H1 (cell line): ENCODE measurements around the gene SLC16A5. TPM values are rescaled to one million over a fixed set of nuclear protein-coding genes. Genes with fewer than 3 reads are reported as not detected.

Experiments
- ATF2 ChIP-seq: IDR thresholded peaks from 2 replicates; pipeline ENCODE4 v1.6.1; 2012; ENCODE audit warnings: low read length, inconsistent platforms
- CHD7 ChIP-seq: fragments of 300-600 bp; sonication (generic); IDR thresholded peaks from 2 replicates; pipeline ENCODE4 v1.7.1; 2012; ENCODE audit warnings: low read length, moderate library complexity, mild to moderate bottlenecking, inconsistent platforms; ENCODE audit not compliant: insufficient replicate concordance
- KDM1A ChIP-seq: fragments of 200-600, 300-600 bp; sonication (generic); IDR thresholded peaks from 2 replicates; pipeline ENCODE4 v1.7.1; 2016; ENCODE audit warnings: mild to moderate bottlenecking, low read length, borderline replicate concordance
- PHF8 ChIP-seq: fragments of 200-600 bp; sonication (generic); conservative IDR thresholded peaks from 2 replicates; pipeline ENCODE4 v1.7.1; 2012; ENCODE audit warnings: low read depth, mild to moderate bottlenecking, inconsistent platforms, low read length, moderate library complexity
- RBBP5 ChIP-seq: IDR thresholded peaks from 2 replicates; pipeline ENCODE4 v1.7.1; 2012; ENCODE audit warnings: low read depth, mild to moderate bottlenecking, inconsistent platforms, low read length, moderate library complexity, borderline replicate concordance
- TAF1 ChIP-seq: IDR thresholded peaks from 2 replicates; pipeline ENCODE4 v1.6.1; 2011; ENCODE audit warnings: mild to moderate bottlenecking, low read depth, low read length
- YY1 ChIP-seq: IDR thresholded peaks from 2 replicates; pipeline ENCODE4 v1.6.1; 2011; ENCODE audit warnings: low read depth, mild to moderate bottlenecking, low read length
- polyA plus RNA-seq, 7 experiments: library from polyadenylated mRNA; depleted of rRNA in 3 of 7; stranded (reverse) in 5 of 7; unstranded in 2 of 7; fragments of >200 nt in 5 of 7; fragments of 200-250 nt in 2 of 7; gene quantifications; 1 replicate in 5 of 7; 2 replicates in 1 of 7; 4 replicates in 1 of 7; pipeline versions ENCODE4 v1.2.1 to v1.2.3, GENCODE V29; 2011 to 2013; ENCODE audit warnings: missing spikeins in 2 of 7, mixed read lengths in 2 of 7
- total RNA-seq: library from RNA; stranded (reverse); fragmentation: NEBNext Ultra II Directional; extraction: Animal tissue kit (Norgen Biotek cat#: 25700); gene quantifications from 2 replicates; pipeline ENCODE4 v1.2.1, GENCODE V29; 2021

SLC16A5 gene
- total and polyA plus RNA-seq, 2 of the 8 experiments (the other 6 are each of a cell fraction or from before 2014, with no cell fraction given): 17.1 to 34.7 TPM

- TF ChIP-seq CHD7 (no peak), PHF8 (peak; percentile 45; the same call in 1 of the 2 replicates), RBBP5 (no peak), KDM1A (no peak), YY1 (0 out of 2 replicates have a peak, but pooled peaks have one; percentile 14), TAF1 (peak; percentile 50; the same call in 1 of the 2 replicates), ATF2 (no peak)
These were observed 21.9 kb downstream of the SLC16A5 start, which contains the start of gene ARMC7 (continued) for GRCh38 chr17:75109407-75110233.
